Stomach (tissue), 4 donors: ENCODE results near the gene MYBPC2.

Source experiments
- CTCF ChIP-seq, 7 experiments: fragments of 450-650 bp in 4 of 7; fragments of 200-600 bp in 3 of 7; sonication (generic) in 3 of 7; IDR thresholded peaks; one replicate each; pipeline ENCODE4 v1.5.1; 2016 to 2019; ENCODE audit warnings: antibody characterized with exemption in 7 of 7, control low read depth in 2 of 7, mild to moderate bottlenecking in 1 of 7
- EP300 ChIP-seq: sonication (generic); formaldehyde crosslinking; IDR thresholded peaks from one replicate; pipeline ENCODE4 v1.6.1; 2017; ENCODE audit warnings: antibody characterized with exemption
- POLR2A ChIP-seq, 4 donors: fragments of 450-650 bp; IDR thresholded peaks; one replicate each; pipeline ENCODE4 v1.6.1; 2016; ENCODE audit warnings: antibody characterized with exemption in 4 of 4, control low read depth in 2 of 4, mild to moderate bottlenecking in 1 of 4, moderate library complexity in 1 of 4

GRCh38 chr19:50462970-50463369 lies 30.3 kb downstream of the MYBPC2 start:
- no peak for TF ChIP-seq CTCF (IDR thresholded peaks at IDR 0.05)
- TF ChIP-seq POLR2A (IDR thresholded peaks at IDR 0.05) = no peak
- TF ChIP-seq EP300 = no peak
